Endometrial microvascular endothelial cells (primary cell): ENCODE data around the gene GLUD1. TPM values are rescaled to one million over a fixed set of nuclear protein-coding genes. Genes with fewer than 3 reads are reported as not detected.
"Not testable (repeated sequence)": the region's sequence is repeated elsewhere in the genome, so short reads cannot be mapped to it uniquely, and the experiment has no call there.

Experiments used
- in situ Hi-C: cut with HindIII; loops from 2 replicates; pipeline ENCODE4 v1.10.0; 2017; ENCODE audit warnings: low sequenced_read_pairs, low pct_unique_long_range_greater_than_20kb; ENCODE audit errors: inconsistent ontology term
- total RNA-seq: library from RNA; depleted of rRNA; stranded (reverse); fragments of >200 nt; gene quantifications from one replicate; pipeline ENCODE4 v1.2.3, GENCODE V29; 2015; ENCODE audit errors: inconsistent ontology term

GLUD1 gene
- total RNA-seq = 146 TPM

DNA sequence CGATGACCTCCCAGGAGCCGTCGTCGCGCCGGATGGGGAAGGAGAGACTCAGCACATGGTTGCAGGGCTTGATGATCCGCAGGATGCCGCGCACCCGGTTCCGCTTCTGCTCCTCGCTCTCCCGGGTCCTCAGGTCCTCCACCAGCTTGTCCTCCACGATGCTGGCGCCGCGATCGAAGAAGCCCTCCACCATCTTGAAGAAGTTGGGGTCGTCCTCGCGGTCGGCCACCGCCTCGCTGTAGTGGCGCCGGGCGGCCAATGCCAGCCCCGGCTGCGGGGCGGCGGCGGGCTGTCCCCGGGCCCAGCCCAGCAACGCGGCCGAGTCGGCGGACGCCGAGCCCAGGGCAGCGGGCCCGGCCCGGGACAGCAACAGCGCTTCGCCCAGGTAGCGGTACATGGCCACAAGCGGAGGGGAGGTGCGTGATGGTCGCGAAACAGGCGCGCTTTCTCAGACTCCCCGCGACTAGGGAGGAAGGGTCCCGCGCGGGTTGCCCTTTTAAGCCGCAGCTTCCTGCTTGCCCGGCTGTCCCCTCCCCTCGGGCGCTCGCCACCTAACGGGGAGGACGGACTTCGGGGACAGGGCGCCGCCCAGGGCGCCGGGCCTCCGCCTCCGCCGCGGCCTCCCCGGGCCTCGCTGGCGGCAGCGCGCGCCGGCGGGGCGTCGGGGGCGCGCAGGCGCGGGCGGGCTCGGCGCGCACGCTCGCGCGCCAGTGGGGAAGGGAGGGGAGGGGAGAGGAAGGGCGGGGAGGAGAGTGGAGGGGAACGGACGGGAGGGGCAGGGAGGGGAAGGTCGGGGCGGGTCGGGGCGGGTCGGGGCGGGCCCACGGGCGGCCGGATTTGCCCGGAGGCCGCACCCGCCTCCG is at the start of gene GLUD1, which contains the start of gene SHLD2:
Gene GLUD1 (minus strand): TSS at position 471 of the 863 bp plus-strand sequence. CDS start 74 bp downstream, at position 397.
Gene SHLD2 (plus strand): TSS at position 834 of the 863 bp plus-strand sequence. CDS start 56,149 bp downstream, outside the sequence.
- in situ Hi-C loops = no loop called here

DNA sequence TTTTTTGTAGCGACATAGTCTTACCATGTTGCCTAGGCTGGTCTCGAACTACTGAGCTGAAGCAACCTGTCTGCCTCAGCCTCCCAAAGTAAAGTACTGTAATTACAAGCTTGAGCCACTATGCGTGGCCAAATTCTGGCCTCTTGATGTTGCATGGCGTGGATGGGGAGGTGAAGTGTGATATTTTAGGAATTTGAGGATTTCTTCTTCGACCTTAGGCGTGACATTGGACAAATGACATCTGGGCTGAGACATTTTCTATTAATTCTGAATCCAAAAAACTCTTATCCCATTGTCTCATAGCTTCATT is 48.4 kb upstream of the GLUD1 start:
- in situ Hi-C loops = not testable (repeated sequence)

DNA sequence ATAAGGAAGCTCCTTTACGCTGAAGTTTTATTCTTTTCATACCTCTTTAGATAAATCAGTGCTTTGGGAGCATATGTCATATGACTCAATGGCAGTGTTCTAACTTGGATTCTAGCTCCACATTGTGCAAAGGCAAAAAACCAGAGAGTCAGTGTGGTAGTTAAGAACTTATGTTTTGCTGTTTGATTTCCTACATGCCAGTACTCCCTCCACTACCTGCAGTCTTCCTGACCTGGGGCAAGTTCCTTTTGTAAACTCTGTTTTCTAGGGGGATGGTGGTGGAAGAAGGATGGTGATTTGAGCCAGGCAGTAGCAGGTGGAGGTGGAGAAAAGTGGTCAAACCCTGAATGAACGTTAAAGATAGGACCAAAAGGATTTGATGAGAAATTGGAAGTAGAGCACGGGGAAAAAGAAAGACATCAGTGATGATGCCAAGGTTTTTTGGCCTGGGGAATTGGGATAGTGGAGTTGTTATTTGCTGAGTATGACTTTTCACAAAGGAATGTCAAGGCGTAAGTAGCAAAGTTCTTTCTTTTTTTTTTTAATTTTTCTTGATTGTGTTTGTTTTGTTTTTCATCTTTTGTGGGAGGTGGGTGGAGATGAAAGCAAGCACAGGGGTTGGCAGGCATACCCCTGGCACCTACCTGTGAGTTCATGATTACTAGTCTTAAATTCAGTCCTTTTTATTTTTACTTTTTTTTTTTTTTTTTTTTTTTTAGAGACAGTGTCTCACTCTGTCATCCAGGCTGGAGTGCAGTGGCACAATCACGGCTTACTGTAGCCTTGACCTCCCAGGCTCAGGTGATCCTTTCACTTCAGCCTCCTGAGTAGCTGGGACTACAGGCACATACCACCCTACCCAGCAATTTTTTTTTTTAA is 47.8 kb upstream of the GLUD1 start:
- in situ Hi-C loops = not testable (repeated sequence)

DNA sequence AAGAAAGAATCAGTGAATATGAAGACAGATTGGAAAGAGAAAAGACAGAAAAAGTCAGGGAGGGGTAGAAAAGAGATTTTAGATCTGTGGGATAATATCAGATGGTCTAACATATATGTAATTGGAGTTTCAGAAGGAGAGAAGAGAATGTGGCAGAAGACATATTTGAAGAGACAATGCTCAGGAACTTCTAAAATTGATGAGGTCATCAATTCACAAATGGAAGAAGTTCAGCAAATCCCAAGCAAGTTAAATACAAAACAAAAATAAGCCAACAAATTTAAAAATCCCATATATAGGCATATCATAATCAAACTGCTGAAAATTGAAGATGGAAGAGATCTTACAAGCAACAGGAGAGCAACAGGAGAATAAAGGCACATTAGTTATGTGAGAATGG is 42.8 kb upstream of the GLUD1 start:
- in situ Hi-C loops = not testable (repeated sequence)

DNA sequence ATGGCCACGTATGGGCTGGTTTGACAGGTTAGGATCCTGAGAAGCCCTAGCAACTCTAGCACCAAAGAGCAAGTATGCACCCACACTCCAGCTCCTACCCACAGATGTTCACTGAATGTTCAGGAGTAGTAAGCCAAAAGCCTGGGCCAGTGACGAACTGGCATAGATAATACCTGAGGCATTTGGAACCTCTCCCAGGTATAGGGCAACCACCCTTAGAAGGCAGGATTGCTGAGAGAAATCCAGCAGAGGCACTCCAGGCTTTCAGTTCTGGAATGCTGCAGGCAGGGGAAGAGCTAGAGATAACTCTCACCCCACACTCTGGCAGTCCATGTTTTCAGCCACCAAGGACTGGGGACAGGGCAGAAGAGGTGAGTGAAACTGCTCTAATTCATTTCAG is 39.8 kb upstream of the GLUD1 start:
- in situ Hi-C loops = not testable (repeated sequence)

DNA sequence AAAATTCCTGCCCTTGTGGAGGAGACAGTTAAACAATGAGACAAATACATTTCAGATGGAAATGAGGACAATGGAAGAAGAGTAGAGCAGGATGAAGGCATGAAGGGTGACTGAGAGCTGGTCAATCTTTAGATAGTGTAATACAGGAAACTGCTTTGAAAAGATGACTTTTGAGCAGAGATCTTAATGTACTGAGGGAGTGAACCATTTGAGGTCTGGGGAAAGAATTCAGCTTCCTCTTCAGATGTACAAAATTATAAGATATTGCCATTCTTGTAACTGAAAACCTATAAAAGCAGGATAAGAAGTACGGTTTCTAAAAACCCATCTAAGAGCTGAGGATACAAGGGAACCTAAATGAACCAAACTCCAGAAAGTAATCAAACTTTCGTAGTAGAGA is 39.3 kb upstream of the GLUD1 start:
- in situ Hi-C loops = not testable (repeated sequence)

DNA sequence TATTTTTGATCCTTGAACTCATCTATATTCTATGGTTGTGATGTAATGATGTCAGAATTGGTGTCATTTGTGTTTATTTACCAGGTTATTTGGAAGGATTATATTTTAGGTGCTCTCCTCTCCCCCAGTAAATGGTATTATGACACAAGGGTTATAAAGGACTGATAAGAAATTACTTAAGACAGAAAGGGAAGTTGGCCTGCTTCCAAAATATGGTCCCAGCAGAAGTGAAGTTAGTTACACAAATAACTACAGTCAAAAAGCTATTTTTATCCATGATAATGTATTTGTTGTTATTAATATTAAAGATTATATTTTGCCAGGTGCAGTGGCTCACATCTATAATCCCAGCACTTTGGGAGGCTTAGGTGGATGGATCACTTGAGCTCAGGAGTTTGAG is 37.5 kb upstream of the GLUD1 start:
- in situ Hi-C loops = not testable (repeated sequence)

DNA sequence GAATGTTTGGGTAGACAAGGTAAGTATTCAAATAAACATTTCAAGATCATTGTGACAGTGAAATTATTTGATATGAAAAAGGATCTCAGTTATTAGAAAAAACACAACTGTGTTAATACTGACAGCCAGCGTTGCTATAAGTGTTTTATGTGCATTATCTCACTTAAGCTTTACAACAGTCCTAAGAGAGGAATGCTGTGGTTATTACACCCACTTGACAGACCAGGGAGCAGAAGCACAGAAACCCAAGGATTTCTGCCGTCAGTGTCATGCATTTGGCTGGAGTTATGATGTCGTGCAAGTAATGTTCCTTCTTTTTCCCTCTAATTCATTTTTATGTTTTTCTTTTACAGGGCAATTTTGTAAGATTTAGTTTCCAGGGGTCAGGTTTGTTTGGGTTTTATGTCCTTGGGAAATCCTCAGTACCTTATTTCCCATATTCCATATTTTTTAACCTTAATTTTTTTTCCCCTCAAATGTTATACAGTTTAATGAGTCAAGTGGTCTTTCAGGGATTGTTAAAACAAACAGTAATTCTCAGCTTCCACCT is 33.0 kb upstream of the GLUD1 start:
- in situ Hi-C loops = not testable (repeated sequence)

DNA sequence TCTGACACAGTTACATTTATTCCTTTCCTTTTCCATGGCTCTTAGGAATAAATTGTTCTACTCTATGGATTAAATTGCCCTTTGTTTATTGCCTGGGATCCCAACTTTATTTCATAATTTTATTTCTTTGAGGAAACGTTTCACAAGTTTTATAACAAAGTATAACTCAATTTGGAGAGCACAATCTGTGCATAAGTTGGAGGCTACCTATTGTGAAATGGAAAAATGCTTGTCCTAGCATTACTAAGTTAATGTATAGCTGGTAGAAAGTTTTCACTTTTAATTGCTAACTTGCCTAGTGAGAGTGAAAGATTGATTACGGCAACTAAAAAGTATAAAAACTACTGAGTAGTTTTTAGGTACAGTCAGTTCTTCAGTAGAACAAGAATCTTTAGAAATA is 32.4 kb upstream of the GLUD1 start:
- in situ Hi-C loops = not testable (repeated sequence)

DNA sequence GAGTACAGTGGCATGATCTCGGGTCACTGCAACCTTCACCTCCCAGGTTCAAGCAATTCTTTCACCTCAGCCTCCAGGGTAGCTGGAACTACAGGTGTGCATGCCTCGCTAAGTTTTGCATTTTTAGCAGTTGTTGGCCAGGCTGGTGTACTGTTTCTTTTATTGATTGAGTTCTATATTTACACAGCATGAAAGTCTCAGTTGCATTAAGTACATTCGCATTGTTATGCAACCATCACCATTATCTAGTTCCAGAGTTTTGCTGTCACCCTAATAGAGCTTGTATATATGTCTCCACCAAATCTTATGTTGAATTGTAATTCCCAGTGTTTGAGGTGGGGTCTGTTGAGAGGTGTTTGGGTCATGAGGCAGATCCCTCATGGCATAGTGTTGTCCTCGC is 28.7 kb upstream of the GLUD1 start:
- in situ Hi-C loops = not testable (repeated sequence)

DNA sequence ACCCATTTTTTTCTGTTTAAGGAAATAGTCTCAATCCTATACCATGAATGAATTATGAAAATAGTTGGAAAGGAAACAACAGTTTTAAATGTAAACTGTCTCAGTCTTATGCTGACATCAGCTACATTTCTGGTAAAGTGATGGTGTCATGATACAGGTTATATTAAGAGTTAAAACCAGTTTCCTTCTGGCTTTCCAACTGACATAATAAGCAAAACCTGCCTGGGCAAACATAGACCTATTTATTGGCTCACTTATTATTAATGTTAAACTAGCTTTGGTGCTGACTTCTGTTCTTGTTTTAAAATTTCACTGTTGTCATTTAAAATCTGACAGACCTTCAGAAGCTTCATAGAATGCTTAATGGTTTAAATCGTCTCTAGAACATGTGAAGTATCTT is 24.4 kb upstream of the GLUD1 start:
- in situ Hi-C loops = not testable (repeated sequence)

DNA sequence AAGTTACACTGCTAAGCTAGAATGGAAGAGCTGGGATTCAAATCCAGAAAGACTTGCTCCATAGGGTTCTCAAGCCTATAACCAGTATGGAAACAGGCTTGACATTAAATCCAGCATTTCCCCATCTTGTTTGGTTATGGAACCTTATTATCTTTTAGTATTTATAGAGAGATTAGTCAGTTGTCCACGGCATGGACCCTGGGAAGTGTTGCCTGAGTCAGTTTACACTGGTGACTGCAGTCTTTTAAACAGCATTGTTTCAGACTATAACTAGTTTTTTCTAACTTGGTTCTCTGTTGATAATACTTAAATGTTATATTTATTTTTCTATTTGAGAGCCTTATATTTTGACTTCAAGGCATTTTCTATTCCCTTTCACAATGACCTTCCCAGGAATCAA is 23.5 kb upstream of the GLUD1 start:
- in situ Hi-C loops = not testable (repeated sequence)

DNA sequence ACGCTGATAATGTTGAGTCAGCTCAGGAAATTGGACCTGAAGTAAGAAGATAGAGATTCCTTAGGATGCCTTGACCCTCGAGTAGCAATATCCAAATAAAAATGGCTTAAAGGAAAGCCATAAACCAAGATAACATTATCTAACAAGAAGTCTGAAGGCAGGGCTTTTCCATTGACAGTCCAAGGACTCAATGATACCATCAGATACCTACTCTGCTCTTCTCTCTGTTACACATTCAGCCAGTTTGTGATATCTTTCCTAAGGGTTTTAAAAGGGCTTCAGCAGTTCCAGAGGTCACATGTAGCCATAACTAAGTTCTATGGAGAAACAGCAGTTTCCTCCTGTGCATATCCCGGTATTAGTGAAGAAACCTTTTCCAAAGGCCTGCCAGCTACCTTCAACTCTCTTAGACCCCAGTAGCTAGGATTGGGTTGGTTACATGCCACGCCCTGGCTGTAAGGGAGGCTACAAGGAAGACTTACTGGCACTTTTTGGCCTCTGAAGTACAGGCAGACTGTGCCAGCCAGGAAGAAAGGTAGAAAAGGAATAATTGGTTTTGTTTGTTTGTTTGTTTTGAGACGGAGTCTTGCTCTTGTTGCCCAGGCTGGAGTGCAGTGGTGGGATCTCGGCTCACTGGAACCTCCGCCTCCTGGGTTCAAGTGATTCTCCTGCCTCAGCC is 10.9 kb upstream of the GLUD1 start:
- in situ Hi-C loops = no loop called here

DNA sequence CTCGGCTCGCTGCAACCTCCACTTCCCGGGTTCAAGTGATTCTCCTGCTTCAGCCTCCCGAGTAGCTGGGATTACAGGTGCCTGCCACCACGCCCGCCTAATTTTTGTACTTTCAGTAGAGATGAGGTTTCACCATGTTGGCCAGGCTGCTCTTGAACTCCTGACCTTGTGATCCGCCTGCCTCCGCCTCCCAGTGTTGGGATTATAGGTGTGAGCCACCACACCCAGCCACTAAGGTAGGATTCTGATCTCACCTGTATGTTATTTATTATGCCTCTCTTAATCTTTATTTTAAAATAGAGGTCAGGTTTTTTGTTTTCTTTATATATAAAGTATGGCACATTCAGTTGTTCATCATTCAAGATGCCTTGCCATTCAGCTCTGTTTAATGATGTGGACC is 10.1 kb upstream of the GLUD1 start:
- in situ Hi-C loops = not testable (repeated sequence)

DNA sequence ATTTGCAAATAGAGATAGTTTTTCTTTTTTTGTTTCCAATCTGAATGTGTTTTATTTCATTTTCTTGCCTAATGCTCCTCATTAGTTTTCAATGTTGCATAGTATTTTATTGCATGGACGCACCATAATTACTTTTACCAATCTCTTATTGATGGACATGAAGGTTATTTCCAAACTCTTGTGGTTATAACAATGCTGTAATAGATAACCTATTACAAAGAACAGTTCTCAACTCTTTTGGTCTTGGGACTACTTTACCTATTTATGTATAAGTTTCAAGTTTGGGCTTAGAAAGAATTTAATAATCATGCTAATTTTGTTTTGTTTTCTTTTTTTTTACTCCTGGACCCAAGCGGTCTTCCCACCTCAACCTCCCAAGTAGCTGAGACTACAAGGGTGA is 7.4 kb upstream of the GLUD1 start:
- in situ Hi-C loops = no loop called here

DNA sequence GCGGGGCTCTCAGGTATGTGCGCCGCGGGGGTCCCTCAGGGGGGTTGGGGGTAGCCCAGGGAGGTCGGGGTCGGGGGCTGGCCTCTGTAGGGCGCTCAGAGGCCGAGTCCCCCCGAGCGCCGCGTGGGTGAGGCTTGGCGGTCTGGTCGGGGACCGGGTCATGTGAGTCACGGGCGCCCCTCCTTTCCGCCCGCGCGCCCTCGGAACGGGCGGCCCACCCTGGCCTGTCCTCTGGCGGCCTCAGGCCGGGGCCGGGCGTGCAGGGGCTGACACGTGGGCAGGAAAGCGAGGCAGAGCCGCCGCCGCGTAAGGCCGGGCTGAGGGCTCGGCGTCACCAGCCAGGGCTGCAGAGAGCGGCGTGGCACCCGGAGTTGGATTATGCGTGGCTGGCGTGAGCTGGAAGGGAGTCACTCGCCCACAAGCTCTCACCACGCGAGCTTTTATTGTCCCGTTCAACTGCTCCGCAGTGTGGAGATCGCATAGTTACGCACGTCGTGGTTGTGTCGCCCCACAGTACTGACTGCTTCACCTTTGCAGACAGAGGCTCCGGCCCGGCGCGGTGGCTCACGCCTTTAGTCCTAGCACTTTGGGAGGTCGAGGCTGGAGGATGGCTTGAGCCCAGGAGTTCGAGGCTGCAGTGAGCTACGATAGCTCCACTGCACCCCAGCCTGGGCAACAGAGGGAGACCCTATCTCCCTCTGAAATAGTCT is 748 bp upstream of the GLUD1 start:
- in situ Hi-C loops = no loop called here

DNA sequence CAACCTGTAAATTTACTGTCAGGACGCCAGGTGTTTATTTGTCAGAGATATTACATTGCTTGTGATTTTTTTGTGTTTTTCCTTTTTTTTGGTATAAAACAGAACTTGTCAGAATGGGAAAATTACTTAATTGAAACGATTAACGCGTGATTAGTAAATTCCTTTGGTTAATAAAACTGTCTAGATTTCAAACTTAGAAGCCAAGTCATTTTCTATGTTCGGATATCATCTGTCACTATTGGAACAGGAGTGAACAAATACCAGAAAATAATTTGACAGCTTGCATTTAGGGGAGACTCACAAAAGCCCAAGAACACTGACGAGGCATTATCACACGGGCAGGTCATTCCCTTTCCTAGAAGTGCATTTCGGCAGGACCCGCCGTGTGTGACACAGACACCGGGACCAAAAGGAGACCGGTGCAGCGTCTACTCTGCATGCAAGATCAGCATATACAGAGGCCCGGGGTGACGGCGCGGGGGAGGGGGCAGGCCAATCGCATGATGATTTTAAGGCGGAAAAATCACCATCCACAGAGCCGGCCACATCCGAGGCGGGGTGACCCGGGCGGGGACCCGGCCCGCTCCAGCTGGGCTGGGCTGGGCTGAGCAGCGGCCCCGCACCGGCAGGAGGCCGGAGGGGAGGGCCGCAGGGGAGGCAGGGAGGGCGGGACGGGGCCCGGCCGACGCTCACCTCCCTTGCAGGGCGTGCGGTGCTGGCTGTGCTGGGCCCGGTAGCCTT is 841 bp downstream of the GLUD1 start:
- in situ Hi-C loops = no loop called here
